GM18511 (cell line): ENCODE data around the gene INPP4B.

Source experiments
- ATAC-seq: cut with Tn5 transposase; IDR thresholded peaks from one replicate; pipeline ENCODE4 v1.9.1; 2021; ENCODE audit warnings: mild to moderate bottlenecking, moderate library complexity; ENCODE audit not compliant: unreplicated experiment

INPP4B gene

GRCh38 chr4:142064181-142064580 is 781.9 kb downstream of the INPP4B start:
- no peak for ATAC-seq

DNA sequence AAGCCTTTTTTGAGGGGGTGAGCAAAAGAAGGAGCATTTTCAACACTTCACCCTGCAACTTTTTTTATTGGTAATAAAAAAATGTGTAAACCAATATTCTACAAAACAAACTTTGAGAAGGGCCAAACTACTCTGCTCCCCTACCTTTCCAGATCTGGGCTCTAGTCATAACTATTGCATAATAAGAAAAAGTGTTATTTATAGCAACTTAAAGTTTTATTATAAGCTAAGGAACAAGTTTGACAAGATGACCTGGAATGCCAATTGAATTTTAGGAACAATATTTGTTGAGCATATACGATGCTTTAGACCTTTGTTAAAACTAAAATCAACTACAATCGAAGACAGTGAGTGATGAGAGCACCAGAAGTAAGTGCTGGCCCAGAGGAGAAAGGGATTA is 800.1 kb downstream of the INPP4B start:
- no peak for ATAC-seq

GRCh38 chr4:142044271-142044670 is 801.8 kb downstream of the INPP4B start:
- no peak for ATAC-seq

DNA sequence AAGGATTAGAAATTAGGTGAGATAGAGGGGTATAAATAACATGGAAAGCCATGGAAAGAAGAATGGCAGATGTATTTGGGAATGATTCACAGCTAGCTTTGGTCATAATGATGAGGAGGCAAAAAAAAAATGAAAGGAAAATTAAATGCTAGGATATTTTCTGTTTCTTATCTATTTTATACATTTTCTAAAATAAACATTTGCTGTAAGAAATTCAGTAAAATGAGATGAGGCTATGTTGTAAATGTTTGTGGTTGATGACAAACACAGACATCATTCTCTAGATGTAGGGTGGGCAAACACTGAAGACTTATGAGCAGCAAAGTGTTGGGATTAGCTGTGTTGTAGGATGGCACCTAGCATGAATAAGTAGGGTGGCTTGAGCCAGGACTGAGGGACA is 802.6 kb downstream of the INPP4B start:
- no peak for ATAC-seq

GRCh38 chr4:142041788-142042187 is 804.3 kb downstream of the INPP4B start:
- no peak for ATAC-seq

- no peak for ATAC-seq
Measured at GRCh38 chr4:142040043-142040442, 806.1 kb downstream of the INPP4B start.

GRCh38 chr4:142036795-142037583 is 809.1 kb downstream of the INPP4B start:
- ATAC-seq, result no peak

GRCh38 chr4:142035566-142035965 is 810.5 kb downstream of the INPP4B start:
- ATAC-seq, result no peak

DNA sequence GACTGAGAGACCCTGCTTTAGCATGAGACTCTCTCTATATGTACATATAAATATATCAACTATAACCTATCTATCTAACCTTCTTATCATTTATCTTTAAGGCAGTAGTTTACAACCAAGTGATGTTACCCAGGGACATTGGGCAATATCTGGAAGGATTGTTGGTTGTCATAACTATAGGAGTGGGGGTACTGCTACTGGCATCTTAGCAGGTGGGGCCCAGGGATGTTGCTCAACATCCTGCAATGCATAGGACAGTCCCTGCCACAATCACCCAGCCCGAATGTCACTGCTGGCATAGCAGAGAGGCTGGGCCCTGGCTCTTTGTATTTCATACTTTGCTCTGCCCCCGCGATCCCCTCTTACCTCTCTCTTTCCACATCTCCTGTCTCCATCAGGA is 812.0 kb downstream of the INPP4B start:
- no peak for ATAC-seq

DNA sequence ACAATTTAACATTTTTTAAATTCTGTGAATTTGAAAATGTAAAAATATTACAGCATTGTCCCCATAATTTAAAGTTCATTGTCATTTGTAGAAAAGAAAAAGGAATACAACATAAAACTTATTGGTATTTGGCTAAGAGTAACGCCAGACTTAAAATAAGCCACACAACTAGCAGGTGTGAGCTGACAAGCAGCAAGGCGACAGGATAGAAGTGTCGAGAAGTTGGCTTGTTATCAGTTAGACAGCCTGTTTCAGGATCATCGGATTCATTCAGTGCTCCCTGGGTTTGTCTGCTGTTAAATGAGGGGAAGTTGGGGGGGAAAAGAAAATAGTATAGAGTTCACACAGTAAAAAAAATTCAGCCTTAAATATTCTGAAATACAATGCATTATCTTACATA is 816.1 kb downstream of the INPP4B start:
- ATAC-seq, result no peak

GRCh38 chr4:142021761-142022160 is 824.3 kb downstream of the INPP4B start:
- no peak for ATAC-seq

DNA sequence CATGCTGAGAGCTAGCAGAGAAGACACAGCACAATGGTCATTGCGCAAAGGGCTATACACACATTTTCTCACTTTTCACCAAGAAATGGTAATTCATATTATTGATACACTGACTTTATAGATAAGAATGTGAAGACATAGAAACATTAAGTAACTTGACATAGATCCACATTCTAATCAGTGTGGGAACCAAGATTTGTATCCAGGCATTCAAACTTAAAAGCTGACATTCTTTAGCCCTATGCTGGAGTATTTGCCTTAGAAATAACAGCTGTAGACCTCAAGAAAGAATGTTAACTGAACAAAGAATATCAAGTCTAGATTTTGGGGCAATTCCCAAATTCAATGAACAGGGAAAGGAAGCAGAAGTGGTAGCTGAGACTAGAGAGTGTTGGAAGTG is 824.9 kb downstream of the INPP4B start:
- ATAC-seq, result no peak

GRCh38 chr4:142016031-142016430 is 830.1 kb downstream of the INPP4B start:
- ATAC-seq, result no peak

DNA sequence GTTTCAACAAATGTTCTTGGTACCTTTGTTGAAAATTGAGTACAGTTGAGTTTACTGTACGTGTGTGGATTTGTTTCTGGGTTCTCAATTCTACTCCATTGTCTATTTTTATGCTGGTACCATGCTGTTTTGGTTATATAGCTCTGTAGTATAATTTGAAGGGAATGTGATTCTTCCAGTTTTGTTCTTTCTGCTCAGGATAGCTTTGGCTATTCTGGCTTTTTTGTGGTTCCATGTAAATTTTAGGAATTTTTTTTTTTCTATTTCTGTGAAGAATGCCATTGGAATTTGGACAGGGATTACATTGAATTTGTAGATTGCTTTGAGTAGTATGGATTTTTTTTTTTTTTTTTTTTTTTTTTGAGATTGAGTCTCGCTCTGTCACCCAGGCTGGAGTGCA is 836.4 kb downstream of the INPP4B start:
- ATAC-seq, result no peak

DNA sequence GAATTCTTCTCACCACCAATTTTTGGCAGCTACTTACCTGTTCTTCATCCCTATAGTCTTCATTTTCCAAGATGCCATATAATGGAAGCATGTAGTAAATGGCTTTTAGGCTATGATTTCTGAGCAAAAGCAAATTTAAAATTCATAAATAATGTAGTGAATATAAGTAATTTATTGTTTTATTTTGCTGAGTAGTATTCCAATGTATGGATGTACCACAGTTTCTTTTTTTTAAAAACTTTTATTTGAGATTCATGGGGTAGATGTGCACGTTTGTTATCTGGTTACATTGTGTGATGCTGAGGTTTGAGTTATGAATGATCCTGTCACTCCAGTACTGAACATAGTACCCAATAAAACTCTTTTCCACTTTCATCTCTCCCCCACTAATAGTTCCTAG is 840.6 kb downstream of the INPP4B start:
- ATAC-seq, result no peak

GRCh38 chr4:141999446-142000143 is 846.5 kb downstream of the INPP4B start:
- no peak for ATAC-seq

GRCh38 chr4:141995056-141995455 is 851.0 kb downstream of the INPP4B start:
- ATAC-seq, result no peak

DNA sequence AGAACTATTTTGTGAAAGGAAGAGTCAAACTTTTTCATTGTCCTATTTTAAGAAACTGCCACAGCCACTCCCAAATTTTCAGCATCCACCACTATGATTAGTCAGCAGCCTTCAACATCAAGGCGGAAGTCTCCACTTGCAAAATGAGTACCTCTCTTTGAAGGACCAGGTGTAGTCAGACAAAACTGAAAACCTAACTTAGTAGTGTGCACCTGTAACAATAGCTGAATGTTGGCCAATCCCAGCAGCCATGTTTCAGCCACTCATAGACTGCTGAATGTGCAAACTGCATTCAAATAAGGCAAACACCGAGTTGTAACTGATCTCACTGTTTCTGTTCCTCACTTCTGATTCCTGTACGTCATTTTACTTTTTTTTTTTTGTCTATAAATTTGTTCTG is 868.7 kb downstream of the INPP4B start:
- no peak for ATAC-seq
